Effector memory CD8-positive, alpha-beta T cell (primary cell): ENCODE measurements around the gene CHST5.

Experiments used
- ATAC-seq: fragments of 150-1000 bp; cut with Tn5 transposase; replicated peaks from 2 replicates; pipeline ENCODE4 v1.10.0; 2021; ENCODE audit warnings: mild to moderate bottlenecking, moderate library complexity
- DNase-seq, 3 experiments: peaks; one replicate each; pipeline ENCODE4 v3.0.0; 2021
- H3K27ac Mint-ChIP-seq, 2 donors: one replicate each; pipeline ENCODE4 v1.8.0; 2022; ENCODE audit warnings: mild to moderate bottlenecking in 2 of 2, mixed read lengths in 2 of 2, moderate library complexity in 2 of 2
- H3K27me3 Mint-ChIP-seq, 2 donors: one replicate each; pipeline ENCODE4 v1.8.0; 2022; ENCODE audit warnings: mixed read lengths in 2 of 2
- H3K36me3 Mint-ChIP-seq: one replicate; pipeline ENCODE4 v1.8.0; 2022; ENCODE audit warnings: mild to moderate bottlenecking, moderate library complexity, mixed read lengths; ENCODE audit not compliant: insufficient read depth
- H3K4me1 Mint-ChIP-seq, 2 donors: one replicate each; pipeline ENCODE4 v1.8.0; 2022; ENCODE audit warnings: low read depth in 2 of 2, mixed read lengths in 2 of 2
- H3K4me3 Mint-ChIP-seq, 2 donors: one replicate each; pipeline ENCODE4 v1.8.0; 2022; ENCODE audit warnings: mild to moderate bottlenecking in 2 of 2, mixed read lengths in 2 of 2, moderate library complexity in 2 of 2
- H3K9me3 Mint-ChIP-seq, 2 donors: one replicate each; pipeline ENCODE4 v1.8.0; 2022; ENCODE audit warnings: mixed read lengths in 2 of 2
- total RNA-seq, 9 experiments: gene quantifications; one replicate each; lab custom pipeline; 2026; lab: John Stamatoyannopoulos, UW

Gene CHST5
- total RNA-seq = 0 to 0.11 (median 0) reads per million in 9 experiments

DNA sequence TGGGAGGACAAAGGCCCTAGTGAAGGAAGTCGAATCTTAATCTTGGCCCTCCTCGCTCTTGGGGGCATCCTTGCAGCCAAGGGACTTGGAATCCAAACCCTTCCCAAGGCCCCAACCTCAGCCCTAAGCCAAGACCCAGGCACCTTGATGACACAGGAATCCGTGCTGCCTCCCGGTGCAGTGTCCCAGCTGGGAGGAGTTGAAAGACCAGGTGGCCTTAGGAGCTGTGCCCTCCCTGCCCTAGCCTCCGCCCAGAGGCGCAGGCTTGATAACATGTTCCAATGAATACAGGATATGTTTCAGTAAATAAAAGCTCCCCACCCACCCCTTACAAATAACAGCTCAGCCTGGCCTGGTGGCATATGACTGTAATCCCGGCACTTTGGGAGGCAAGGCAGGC, at the start of gene CHST5:
CHST5 (minus strand) TSS at position 208 of the 400 bp plus-strand sequence. CDS start 5,724 bp downstream, outside the sequence.
- Mint-ChIP-seq H3K27ac (no peak within 1 kb of the TSS), H3K27me3 (peaks cover 0 to 27% of the 10 kb centered on the region in 2 donors), H3K36me3 (no peaks in the 10 kb centered on the region), H3K4me3 (no peak within 1 kb of the TSS), H3K9me3 (no peaks in the 10 kb centered on the region), H3K4me1 (no peaks in the 10 kb centered on the region)
- ATAC-seq = no peak
- DNase-seq = no peak

DNA sequence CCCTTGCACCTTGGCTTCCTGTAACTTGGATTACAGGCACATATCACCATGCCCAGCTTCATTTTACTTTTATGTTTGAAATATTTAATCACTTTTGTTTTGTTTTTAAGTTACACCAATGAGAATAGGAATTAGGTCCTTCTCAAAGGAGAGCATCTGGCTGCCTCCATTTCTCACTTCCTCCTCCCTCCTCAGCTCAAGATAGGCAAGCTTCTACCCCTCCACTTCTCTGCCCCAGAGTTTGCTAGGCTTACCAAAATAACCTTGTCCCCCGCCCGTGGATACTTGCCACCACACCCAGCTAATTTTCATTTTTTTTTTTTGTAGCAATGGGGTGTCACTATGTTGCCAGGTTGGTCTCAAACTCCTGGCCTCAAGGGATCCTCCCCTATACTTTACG, 48.2 kb upstream of the CHST5 start:
- Mint-ChIP-seq H3K4me3 (no peak overlapping the region), H3K27me3 (no peaks in the 10 kb centered on the region), H3K36me3 (peaks cover 19% of the 10 kb centered on the region), H3K4me1 (peaks cover 5 to 7% of the 10 kb centered on the region in 2 donors), H3K9me3 (no peaks in the 10 kb centered on the region), H3K27ac (peak overlapping the region; percentile 19 to 62)
- ATAC-seq (no peak), DNase-seq (no peak)

DNA sequence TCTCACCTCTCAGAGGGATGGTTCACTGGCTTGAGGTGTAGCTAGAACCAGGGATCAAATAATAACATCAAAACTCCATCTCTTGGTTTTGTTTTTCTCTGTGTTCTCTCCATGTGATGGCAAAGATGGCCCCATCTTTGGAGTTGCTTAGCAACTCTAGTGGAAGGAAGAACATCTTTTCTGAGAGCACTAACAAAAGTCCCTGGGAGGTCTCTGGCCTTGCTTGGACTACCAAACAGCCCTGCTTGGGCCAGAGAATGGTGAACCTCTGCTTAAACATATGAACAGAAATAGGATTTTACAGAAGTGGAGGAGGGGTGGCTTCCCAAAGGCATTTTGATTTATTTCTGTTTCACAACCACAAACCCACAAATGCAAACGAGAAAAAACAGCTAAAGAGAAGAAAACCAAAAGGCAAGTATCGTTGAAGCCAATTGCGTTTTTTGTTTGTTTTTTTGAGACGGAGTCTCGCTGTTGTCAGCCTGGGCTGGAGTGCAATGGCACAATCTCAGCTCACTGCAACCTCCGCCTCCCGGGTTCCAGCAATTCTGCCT, 43.5 kb upstream of the CHST5 start:
- Mint-ChIP-seq H3K36me3 (peaks cover 50% of the 10 kb centered on the region), H3K4me3 (no peak overlapping the region), H3K27me3 (no peaks in the 10 kb centered on the region), H3K4me1 (peaks cover 5 to 16% of the 10 kb centered on the region in 2 donors), H3K9me3 (no peaks in the 10 kb centered on the region), H3K27ac (peak overlapping the region in 1 of 2 donors; percentile 64)
- no peak for ATAC-seq
- no peak for DNase-seq

DNA sequence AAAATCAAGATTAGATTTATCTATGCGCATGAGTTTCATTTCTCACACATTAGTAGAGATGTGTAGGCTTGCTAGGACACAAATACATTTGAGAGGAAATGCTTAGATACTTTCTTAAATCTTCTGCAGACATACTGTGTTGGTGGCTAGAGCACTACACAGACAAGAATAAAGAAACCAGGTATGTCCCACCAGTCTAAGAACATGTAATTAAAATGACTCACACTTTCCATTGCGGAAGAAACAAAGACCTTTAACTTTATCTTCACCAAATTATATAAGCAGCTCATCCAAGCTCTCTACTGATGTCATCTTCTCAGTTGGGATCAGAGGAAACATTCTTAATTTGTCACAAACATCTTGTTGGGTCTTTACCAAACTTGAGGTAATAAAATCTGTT, 42.8 kb upstream of the CHST5 start:
- Mint-ChIP-seq H3K9me3 (no peaks in the 10 kb centered on the region), H3K4me3 (no peak overlapping the region), H3K27me3 (no peaks in the 10 kb centered on the region), H3K27ac (peak overlapping the region; percentile 44 to 64), H3K36me3 (peaks cover 50% of the 10 kb centered on the region), H3K4me1 (peaks cover 8 to 15% of the 10 kb centered on the region in 2 donors)
- ATAC-seq = no peak
- DNase-seq = no peak

DNA sequence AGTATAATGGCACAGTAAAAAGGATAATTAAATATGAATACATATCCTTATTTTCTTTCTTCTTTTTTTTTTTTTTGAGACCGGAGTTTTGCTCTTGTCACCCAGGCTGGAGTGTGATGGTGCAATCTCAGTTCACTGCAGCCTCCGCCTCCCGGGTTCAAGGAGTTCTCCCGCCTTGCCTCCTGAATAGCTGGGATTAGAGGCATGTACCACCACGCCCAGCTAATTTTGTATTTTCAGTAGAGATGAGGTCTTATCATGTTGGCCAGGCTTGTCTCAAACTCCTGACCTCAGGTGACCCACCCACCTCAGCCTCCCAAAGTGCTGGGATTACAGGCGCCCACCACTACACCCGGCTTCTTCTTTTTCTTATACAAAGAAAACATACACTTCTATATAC, 42.3 kb upstream of the CHST5 start:
- Mint-ChIP-seq H3K4me1 (peaks cover 9 to 15% of the 10 kb centered on the region in 2 donors), H3K27me3 (no peaks in the 10 kb centered on the region), H3K9me3 (no peaks in the 10 kb centered on the region), H3K4me3 (no peak overlapping the region), H3K27ac (peak overlapping the region; percentile 12 to 44), H3K36me3 (peaks cover 50% of the 10 kb centered on the region)
- DNase-seq (no peak), ATAC-seq (no peak)

DNA sequence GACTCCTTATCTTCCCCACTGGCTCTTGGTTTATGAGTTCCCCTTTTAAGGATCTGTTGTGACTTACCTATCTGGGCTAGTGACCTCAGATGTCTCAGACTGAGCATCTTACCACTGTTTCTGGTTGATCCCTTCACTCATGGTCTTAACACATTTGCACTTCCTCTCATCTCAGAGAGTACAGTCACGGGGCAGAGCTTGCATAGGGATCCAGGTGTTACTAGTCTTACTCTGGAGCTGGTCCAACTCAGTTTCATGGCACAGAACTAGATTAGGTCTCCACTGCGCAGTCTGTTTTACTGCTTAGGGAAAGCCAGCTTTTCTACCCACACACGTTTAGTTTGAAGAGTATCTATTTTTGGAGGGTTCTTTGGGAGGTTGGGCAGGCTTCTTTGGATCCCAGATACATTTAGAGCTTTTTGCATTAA, 40.5 kb upstream of the CHST5 start:
- H3K36me3 Mint-ChIP-seq = peaks cover 53% of the 10 kb centered on the region
- no peak for ATAC-seq

DNA sequence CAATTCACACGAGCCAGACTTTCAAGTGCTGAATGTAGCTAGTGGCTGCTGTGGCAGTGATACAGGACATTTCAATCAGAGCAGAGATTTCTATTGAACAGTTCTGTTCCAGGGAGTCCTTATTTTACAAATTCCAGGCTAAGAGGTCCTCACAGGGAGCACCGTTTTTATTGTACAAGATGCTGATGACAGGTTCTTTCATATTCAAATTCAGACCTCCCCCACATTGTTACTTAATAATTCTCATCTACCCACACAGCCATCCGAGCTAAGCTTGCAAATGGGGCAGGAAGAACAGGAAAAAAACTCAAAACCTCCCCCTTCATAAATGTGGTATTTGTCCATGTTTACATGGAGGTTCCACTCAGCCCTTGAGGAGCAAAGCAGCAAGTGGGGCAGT, 40.0 kb upstream of the CHST5 start:
- H3K36me3 Mint-ChIP-seq = peaks cover 56% of the 10 kb centered on the region
- peaks cover 15 to 17% of the 10 kb centered on the region in 2 donors for H3K4me1 Mint-ChIP-seq
- no peaks in the 10 kb centered on the region for H3K9me3 Mint-ChIP-seq
- no peaks in the 10 kb centered on the region for H3K27me3 Mint-ChIP-seq
- ATAC-seq (no peak), DNase-seq (no peak)
- H3K27ac Mint-ChIP-seq = peak overlapping the region; percentile 11 to 27
- no peak overlapping the region for H3K4me3 Mint-ChIP-seq

More for the DNA sequence above, 40.5 kb upstream of the CHST5 start:
- Mint-ChIP-seq H3K4me3 (no peak overlapping the region), H3K27me3 (no peaks in the 10 kb centered on the region), H3K4me1 (peaks cover 14 to 15% of the 10 kb centered on the region in 2 donors), H3K9me3 (no peaks in the 10 kb centered on the region), H3K27ac (peak overlapping the region; percentile 11 to 27)
- no peak for DNase-seq

DNA sequence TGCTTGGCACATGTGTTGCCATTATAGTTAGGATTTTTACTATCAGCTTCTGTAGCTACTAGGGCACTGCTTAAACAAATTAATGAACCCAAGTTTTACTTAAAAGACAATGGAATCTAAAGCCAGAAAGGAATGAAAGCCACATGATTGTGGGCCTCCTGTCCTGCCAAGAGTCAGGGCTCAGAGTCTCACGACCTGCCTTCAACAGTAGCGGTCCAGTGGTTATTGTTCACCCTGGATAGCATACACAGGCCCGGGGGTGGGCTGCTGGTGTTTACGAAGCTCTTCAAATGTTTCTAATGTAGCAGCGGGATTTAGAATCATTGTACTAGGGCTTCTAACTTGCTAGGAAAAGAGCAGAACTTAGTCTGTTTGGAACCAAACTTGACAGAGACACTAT, 38.0 kb upstream of the CHST5 start:
- Mint-ChIP-seq H3K4me3 (no peak overlapping the region), H3K36me3 (peaks cover 53% of the 10 kb centered on the region), H3K27ac (peak overlapping the region in 1 of 2 donors; percentile 58), H3K4me1 (peaks cover 20 to 30% of the 10 kb centered on the region in 2 donors), H3K27me3 (no peaks in the 10 kb centered on the region), H3K9me3 (no peaks in the 10 kb centered on the region)
- no peak for ATAC-seq
- no peak for DNase-seq

DNA sequence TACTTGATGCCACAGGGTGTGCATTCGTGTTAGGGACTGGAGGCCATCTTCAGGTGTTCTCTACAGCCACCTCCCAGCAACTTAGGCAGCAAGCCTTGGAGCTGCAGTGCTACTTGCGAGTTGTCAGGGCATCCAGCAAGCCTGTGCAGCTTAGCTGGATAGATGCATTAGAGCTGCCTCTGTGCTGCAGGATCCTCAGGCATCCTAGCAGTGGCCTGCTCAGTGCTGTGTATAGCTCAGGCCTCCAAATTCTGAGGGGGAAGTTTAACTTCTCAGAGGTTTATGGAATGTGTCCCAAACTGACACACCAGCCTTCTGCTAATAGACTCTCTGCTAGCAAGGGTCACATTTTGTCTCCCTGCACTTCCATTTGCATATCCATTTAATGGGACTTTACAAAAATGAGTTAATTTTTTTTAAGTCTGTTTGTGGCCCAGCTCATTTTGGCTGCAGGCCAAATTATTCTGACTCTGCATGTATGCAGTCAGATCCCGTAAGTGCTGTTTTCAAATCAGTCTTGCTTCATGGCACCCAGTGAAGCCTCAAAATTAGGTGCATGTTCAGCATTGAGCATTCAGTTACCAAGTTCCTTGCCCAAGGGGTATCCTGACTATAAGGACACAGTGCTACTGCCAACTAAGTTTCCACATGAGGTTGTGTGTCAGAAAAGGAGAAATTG, 37.1 kb upstream of the CHST5 start:
- H3K27me3 Mint-ChIP-seq = no peaks in the 10 kb centered on the region
- H3K4me3 Mint-ChIP-seq = no peak overlapping the region
- DNase-seq (no peak), ATAC-seq (no peak)
- H3K36me3 Mint-ChIP-seq = peaks cover 47% of the 10 kb centered on the region
- H3K9me3 Mint-ChIP-seq = no peaks in the 10 kb centered on the region
- peaks cover 23 to 34% of the 10 kb centered on the region in 2 donors for H3K4me1 Mint-ChIP-seq
- peak overlapping the region in 1 of 2 donors; percentile 58 for H3K27ac Mint-ChIP-seq

DNA sequence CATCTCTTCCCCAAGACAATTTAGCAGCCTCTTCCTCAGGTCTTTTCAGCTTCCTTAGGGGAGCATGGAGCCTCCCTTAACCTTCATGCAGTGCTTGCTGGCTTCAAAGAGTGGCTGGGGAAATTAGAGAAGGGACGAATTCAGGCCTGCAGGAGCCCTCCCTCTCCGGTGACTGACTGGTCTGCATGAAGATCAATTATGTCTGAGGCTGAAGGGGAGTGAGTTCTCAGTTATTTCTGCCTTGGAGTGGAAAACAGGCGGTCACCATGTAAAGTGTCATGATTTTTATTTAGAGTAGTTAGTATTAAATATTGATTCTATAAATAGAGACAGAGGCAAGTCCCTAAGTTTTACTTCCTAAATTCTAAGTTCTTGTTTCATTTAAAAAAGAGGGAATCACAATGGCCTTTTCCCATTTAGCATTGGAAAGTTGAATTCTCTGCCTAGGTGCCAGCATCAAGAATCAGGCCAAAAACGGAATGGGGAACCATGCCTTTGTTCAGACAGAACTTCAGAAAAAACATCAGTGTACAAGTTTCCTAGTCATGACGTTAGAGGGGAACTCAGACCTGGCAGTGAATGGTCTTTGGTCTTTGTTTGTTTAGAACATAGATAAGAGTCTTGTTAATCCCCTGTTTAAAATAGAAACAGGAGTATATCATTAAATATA, 34.6 kb upstream of the CHST5 start:
- ATAC-seq (no peak), DNase-seq (no peak)
- Mint-ChIP-seq H3K27ac (peak overlapping the region in 1 of 2 donors; percentile 56), H3K4me3 (no peak overlapping the region), H3K4me1 (peaks cover 28 to 43% of the 10 kb centered on the region in 2 donors), H3K36me3 (peaks cover 39% of the 10 kb centered on the region), H3K27me3 (no peaks in the 10 kb centered on the region), H3K9me3 (no peaks in the 10 kb centered on the region)

DNA sequence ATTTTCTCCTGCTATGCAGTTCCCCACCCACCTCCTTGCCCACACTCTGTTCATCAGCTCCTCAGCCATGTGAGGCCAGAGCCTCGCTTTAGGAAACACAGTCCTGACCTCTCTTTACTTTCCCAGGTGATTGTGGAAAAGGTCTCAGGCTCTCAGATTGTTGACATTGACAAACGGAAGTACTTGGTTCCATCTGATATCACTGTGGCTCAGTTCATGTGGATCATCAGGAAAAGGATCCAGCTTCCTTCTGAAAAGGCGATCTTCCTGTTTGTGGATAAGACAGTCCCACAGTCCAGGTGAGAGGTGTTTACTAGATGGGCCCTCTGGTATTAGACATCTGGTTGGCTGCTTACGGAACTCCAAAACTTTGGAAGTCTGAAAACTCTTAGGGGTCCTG, 32.0 kb upstream of the CHST5 start:
- Mint-ChIP-seq H3K4me1 (peaks cover 25 to 43% of the 10 kb centered on the region in 2 donors), H3K9me3 (no peaks in the 10 kb centered on the region), H3K36me3 (peaks cover 37% of the 10 kb centered on the region), H3K27ac (peak overlapping the region; percentile 41 to 94), H3K27me3 (peaks cover 12 to 17% of the 10 kb centered on the region in 2 donors), H3K4me3 (peak overlapping the region; percentile 86 to 89)
- ATAC-seq (no peak), DNase-seq (no peak)

DNA sequence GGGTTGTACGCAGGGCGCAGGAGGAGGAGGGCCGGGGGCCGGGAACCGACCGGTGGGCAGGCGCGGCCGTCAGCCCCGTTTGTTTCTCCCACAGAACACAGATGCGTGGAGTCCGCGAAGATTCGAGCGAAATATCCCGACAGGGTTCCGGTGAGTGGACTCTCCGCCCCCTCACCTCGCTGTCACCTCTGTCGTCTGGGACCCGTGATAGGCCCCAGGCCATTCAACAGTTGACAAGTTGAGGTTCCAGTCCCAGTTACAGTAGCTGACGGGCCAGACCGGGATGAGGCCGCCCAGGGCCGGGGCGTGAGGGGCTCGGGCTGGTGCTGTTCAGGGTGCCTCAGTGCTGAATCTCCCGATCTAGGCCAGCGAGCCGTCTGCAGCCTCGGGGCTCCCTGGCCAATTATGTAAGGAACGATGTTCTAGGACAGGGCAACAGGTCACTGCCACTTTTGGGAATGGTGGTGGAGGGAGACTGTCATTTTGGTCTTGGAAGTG, 30.9 kb upstream of the CHST5 start:
- DNase-seq = peak in 2 of 3 experiments; percentile 18 to 22
- Mint-ChIP-seq H3K27me3 (peaks cover 19 to 27% of the 10 kb centered on the region in 2 donors), H3K4me3 (peak overlapping the region; percentile 86 to 89), H3K4me1 (peaks cover 22 to 43% of the 10 kb centered on the region in 2 donors), H3K36me3 (peaks cover 30% of the 10 kb centered on the region), H3K9me3 (no peaks in the 10 kb centered on the region), H3K27ac (peak overlapping the region; percentile 92 to 94)
- ATAC-seq = peak; percentile 2

DNA sequence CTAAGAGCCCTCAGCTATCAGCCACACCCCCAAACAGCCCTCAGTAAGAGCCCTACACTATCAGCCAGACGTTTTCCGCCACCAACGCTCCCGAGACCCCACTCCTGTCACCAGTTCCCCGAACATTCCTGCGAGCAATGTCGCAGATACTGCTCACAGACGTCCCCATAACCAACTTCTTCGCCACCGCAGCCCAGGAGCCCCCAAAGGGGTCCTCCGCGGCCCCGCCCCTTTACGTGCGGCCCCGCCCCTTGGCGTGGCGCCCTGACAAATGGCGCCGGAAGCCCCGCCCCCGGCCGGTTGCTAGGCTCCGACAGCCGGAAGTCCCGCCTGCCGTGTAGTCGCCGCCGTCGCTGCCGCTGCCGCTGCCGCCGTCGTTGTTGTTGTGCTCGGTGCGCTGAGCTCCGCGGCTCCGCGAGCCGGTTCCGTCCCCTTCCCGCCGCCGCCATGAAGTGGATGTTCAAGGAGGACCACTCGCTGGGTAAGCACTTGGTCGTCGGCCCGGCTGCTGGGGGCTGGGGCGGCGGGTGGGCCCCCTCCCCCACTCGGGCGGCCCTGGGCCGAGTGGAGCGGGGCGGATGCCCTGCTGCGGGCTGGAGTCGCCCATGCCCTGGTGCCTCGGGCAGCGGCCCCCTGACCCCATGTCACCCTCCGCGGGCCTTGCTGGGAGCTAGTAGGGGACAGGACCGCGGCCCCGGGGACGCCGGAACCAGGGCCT, 30.3 kb upstream of the CHST5 start, which contains the start of gene GABARAPL2:
GABARAPL2 (plus strand) TSS at position 340 of the 718 bp plus-strand sequence; CDS start at position 448, 108 bp downstream.
- ATAC-seq = peak; percentile 75
- no peaks in the 10 kb centered on the region for H3K9me3 Mint-ChIP-seq
- H3K36me3 Mint-ChIP-seq = peaks cover 26% of the 10 kb centered on the region
- peak within 1 kb of the TSS; percentile 86 to 89 for H3K4me3 Mint-ChIP-seq
- peaks cover 19 to 27% of the 10 kb centered on the region in 2 donors for H3K27me3 Mint-ChIP-seq
- H3K4me1 Mint-ChIP-seq = peaks cover 21 to 43% of the 10 kb centered on the region in 2 donors
- peak; percentile 90 to 94 (median 92) for DNase-seq
- peak within 1 kb of the TSS; percentile 92 to 94 for H3K27ac Mint-ChIP-seq
